HG03280 (cell line): ENCODE measurements around the gene SCAND1.
"Not testable (repeated sequence)": the region's sequence is repeated elsewhere in the genome, so short reads cannot be mapped to it uniquely, and the experiment has no call there.

Experiments used
- ATAC-seq: cut with Tn5 transposase; IDR thresholded peaks from one replicate; pipeline ENCODE4 v1.9.1; 2021; ENCODE audit warnings: mild to moderate bottlenecking, moderate library complexity; ENCODE audit not compliant: unreplicated experiment

The SCAND1 gene

GRCh38 chr20:35963878-35964277, 9.6 kb upstream of the SCAND1 start:
- no peak for ATAC-seq

- not testable (repeated sequence) for ATAC-seq
Measured at GRCh38 chr20:35959291-35959690, 5.0 kb upstream of the SCAND1 start.

GRCh38 chr20:35956616-35957015, 2.3 kb upstream of the SCAND1 start:
- no peak for ATAC-seq

- no peak for ATAC-seq
Measured at GRCh38 chr20:35954907-35955251, 577 bp upstream of the SCAND1 start.

- peak; percentile 20 for ATAC-seq
Measured at GRCh38 chr20:35953387-35954199, 709 bp downstream of the SCAND1 start.

GRCh38 chr20:35952480-35953386, 1.6 kb downstream of the SCAND1 start:
- ATAC-seq, result no peak

GRCh38 chr20:35952080-35952479, 2.2 kb downstream of the SCAND1 start:
- ATAC-seq, result not testable (repeated sequence)

GRCh38 chr20:35950093-35950492, 4.2 kb downstream of the SCAND1 start:
- ATAC-seq, result no peak

- no peak for ATAC-seq
Measured at GRCh38 chr20:35947907-35948306, 6.4 kb downstream of the SCAND1 start.

- ATAC-seq, result no peak
Measured at GRCh38 chr20:35947489-35947888, 6.8 kb downstream of the SCAND1 start.

GRCh38 chr20:35942243-35942642, 12.1 kb downstream of the SCAND1 start:
- no peak for ATAC-seq

GRCh38 chr20:35941620-35942019, 12.7 kb downstream of the SCAND1 start:
- no peak for ATAC-seq

GRCh38 chr20:35939264-35939663, 15.0 kb downstream of the SCAND1 start:
- ATAC-seq, result no peak

GRCh38 chr20:35934050-35934449, 20.3 kb downstream of the SCAND1 start:
- no peak for ATAC-seq

- ATAC-seq, result no peak
Measured at GRCh38 chr20:35929301-35929700, 25.0 kb downstream of the SCAND1 start.

GRCh38 chr20:35920523-35920922, 33.8 kb downstream of the SCAND1 start:
- ATAC-seq, result no peak

- no peak for ATAC-seq
Measured at GRCh38 chr20:35918021-35918420, 36.3 kb downstream of the SCAND1 start.

GRCh38 chr20:35917077-35917476, 37.2 kb downstream of the SCAND1 start:
- ATAC-seq, result no peak

GRCh38 chr20:35912881-35913280, 41.4 kb downstream of the SCAND1 start:
- ATAC-seq, result no peak

GRCh38 chr20:35910254-35910653, 44.0 kb downstream of the SCAND1 start:
- no peak for ATAC-seq

GRCh38 chr20:35909796-35910195, 44.5 kb downstream of the SCAND1 start:
- ATAC-seq, result no peak

GRCh38 chr20:35909176-35909575, 45.1 kb downstream of the SCAND1 start:
- ATAC-seq, result no peak
